Stimulated activated CD8-positive, alpha-beta memory T cell treated with anti-CD3 and anti-CD28 coated beads, Interleukin-12 subunit alpha, Interleukin-12 subunit beta, amount 100 ng/mL, for 4 hours (primary cell): ENCODE measurements around the gene PLXNB3.
"Not testable (repeated sequence)": the region's sequence is repeated elsewhere in the genome, so short reads cannot be mapped to it uniquely, and the experiment has no call there.

ENCODE experiments used
- DNase-seq: peaks from one replicate; pipeline ENCODE4 v3.0.0-alpha.2; 2020; ENCODE audit warnings: low read depth

The PLXNB3 gene

GRCh38 chrX:153733651-153734240 is 30.3 kb upstream of the PLXNB3 start:
- DNase-seq: no peak

- DNase-seq: no peak
Measured at GRCh38 chrX:153734871-153735270, 29.2 kb upstream of the PLXNB3 start.

DNA sequence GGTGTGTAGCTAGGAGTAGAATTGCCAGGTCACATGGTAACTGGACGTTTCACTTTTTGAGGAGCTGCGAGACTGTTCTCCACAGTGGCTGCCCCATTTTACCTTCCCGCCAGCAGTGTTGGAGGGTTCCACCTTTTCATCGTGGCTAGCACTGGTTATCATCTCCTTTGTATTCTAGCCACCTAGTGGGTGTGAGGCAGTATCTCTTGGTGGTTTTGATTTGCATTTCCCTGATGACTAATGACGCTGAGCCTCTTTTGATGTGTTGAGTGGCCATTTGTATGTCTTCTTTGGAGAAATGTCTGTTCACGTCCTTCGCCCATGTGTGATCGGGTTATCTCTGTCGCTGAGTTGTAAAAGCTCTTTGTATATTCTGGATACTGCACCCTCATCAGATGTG is 28.8 kb upstream of the PLXNB3 start:
- DNase-seq: no peak

DNA sequence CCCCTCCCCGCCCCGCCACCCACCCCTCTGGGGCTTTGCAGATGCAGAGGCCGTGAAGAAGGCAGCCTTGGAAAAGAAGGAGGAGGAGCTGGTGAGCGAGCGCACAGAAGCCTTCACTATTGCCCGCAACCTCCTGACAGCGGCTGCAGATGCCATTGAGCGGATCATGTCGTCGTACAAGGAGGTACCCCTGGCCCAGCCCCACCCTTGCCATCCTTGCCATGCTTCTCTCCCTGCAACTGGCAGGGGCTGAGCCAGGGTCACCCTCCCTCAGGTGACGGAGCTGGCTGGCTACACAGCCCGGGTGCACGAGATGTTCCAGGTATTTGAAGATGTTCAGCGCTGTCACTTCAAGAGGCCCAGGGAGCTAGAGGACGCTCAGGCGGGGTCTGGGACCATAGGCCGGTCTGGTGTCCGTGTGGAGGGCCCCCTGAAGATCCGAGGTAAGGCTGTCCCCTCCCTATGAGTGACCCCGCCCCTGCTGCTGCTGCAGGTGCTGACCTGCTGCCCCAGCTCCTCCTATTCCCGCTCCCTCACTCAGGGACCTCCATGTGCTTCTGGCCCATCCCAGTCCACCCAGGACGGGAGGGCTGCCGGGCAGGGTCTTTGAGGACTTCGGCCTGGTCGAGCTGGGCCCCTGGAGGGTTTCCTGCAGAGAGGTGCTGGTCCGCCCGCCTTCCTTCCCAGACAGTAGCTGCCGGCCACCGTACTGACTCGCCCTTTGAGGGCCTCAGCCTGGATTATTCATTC is 27.8 kb upstream of the PLXNB3 start:
- no peak for DNase-seq

GRCh38 chrX:153736871-153737441 is 27.1 kb upstream of the PLXNB3 start:
- DNase-seq: no peak

GRCh38 chrX:153738056-153738605 is 25.9 kb upstream of the PLXNB3 start:
- DNase-seq: no peak

DNA sequence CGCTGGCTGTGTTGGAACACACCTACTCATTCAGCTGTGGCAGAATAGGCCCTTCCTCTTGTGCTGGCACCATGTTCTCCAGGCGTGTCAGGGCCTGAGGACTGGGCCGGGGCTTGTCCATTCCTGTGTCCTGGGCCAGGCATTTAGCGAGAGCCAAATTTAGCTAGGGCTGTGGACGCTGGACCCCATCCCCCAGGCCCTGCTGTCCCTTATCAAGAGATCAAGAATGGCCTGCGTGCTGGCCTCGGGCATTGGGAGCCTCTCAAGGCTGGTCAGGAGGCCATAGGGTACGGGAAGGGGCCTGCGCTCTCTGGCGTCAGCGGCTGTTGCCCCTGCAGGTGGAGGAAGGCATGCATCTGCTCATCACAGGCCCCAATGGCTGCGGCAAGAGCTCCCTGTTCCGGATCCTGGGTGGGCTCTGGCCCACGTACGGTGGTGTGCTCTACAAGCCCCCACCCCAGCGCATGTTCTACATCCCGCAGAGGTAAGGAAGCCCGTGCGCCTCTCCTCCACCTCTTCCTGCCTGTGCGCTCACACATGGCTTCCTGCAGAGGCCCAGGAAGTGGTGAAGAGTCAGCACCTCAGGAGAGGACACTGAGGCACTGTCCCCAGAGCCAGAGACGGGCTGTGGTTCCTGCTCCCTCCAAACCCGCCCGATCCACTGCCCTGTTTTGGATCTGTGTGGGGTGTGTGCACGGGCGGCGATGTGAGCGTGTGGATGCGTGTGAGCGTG is 24.1 kb upstream of the PLXNB3 start:
- DNase-seq: no peak

- DNase-seq: no peak
Measured at GRCh38 chrX:153740631-153741222, 23.3 kb upstream of the PLXNB3 start.

GRCh38 chrX:153741446-153741845 is 22.6 kb upstream of the PLXNB3 start:
- no peak for DNase-seq

DNA sequence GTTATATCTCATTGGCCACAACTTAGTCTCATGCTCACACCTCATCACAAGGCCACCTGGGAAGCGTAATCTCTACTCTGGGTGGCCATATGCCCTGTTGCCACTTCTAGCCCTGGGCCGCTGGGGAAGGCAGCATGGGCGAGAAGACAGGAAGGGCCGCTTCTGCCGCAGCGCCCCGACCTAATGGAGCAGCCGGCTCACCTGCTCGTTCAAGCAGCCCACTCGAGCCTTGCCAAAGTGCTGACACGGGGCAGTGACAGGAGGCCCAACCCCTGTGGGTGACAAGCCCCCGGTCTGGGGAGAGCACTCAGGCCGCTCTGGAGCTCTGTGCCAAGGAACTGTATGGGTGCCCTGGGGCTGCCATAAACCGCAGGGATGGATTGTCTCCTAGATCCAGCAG is 21.9 kb upstream of the PLXNB3 start:
- DNase-seq: not testable (repeated sequence)

DNA sequence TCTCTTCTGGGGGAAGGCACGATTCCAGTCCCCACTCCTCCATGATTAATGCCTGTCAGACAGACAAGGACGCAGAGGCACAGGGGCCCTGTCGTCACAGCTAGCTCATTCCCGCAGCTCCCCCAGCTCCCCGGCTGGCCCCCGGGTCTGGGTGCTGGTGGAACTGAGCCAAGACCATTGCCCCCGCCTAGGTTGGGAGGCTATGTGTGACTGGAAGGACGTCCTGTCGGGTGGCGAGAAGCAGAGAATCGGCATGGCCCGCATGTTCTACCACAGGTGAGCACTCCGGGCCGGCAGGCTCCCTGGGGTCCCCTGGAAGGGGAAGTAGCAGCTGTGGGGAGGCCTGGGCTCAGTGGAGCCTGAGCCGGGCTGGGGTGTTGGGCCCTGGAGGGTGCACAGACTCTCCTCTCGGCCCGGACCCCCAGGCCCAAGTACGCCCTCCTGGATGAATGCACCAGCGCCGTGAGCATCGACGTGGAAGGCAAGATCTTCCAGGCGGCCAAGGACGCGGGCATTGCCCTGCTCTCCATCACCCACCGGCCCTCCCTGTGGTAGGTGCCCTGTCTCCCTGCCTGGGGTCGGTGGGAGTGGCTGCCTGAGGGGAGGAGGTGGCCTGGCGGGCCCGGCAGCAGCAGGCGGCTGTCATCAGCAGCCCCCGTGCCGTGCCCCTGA is 21.1 kb upstream of the PLXNB3 start:
- not testable (repeated sequence) for DNase-seq

GRCh38 chrX:153743468-153744209 is 20.4 kb upstream of the PLXNB3 start:
- not testable (repeated sequence) for DNase-seq

DNA sequence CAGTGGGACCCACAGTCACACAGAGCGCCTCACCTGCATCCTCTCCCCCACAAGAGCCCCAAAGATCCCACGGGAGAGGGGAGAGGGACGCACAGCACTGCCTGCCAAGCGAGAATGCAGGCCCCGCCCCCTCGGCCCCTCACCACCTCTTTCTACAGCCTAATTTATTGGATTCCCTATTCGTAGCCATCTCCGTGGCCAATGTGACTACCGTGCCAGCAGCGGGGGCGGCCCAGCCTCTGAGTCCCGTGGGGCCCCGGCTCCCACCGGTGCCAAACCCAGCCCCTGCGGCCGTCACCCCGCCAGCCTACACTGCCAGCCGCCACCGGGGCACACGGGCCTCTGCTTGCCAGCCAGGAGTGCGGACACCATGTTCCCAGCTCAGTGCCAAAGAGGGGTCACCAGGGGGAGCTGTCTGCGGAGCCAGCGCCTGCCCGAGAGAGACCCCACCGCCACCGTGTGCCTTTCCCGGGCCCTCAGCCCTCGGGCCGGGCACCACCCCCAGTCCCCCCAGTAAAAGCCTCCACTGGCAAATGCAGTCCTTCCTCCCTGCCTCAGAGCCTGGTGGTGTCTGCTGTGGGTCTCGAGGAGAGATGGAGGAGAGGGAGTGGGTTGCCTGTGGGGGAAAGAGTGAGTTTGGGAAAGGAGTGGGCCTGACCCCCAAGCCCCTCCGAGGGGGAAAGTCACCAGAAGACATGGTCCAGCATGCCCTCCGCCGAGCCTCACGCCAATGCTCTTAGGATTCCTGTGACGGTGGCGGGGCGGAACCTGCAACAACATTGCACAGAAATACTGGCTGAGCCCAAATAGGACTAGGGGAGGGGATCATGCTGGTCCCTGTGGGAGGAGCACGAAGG is 19.6 kb upstream of the PLXNB3 start:
- DNase-seq: no peak

GRCh38 chrX:153745067-153745433 is 19.0 kb upstream of the PLXNB3 start:
- DNase-seq: not testable (repeated sequence)

DNA sequence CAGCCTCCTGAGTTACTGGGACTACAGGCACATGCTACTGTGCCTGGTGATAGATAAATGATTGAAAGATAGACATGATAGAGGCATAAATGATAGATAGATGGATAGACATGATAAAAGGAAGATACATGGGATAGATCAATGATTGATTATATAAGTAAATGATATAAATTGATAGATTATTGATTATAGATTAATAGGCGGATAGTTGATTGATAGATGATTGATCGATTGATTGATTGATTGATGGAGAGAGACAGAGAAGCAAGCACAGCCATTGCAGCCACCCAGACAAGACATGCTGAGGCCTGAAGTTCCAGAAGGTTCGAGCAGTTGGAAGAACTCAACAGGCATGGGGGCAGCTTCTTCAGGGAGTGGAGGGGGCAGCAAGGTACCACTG is 17.7 kb upstream of the PLXNB3 start:
- DNase-seq: no peak

- DNase-seq: not testable (repeated sequence)
Measured at GRCh38 chrX:153746991-153747390, 17.1 kb upstream of the PLXNB3 start.

- DNase-seq: not testable (repeated sequence)
Measured at GRCh38 chrX:153749017-153749416, 15.0 kb upstream of the PLXNB3 start.

GRCh38 chrX:153750127-153750774 is 13.8 kb upstream of the PLXNB3 start:
- no peak for DNase-seq

DNA sequence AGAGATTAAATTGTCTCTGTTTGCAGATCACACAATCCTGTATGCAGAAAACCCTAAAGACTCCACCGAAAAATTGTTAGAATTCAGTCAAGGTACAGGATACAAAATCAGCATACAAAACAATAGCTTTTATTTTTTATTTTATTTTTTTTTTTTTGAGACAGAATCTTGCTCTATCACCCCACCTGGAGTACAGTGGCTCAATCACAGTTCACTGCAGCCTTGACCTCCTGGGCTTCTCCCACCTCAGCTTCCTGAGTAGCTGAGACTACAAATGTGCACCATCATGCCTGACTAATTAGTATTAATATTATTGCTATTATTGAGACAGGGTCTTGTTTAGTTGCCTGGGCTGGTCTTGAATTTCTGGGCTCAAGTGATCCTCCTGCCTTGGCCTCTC is 8.9 kb upstream of the PLXNB3 start:
- DNase-seq: no peak
